Lower leg skin (tissue), 4 donors: ENCODE data around the gene GALNT14. TPM values are rescaled to one million over a fixed set of nuclear protein-coding genes. Genes with fewer than 3 reads are reported as not detected.
A peak's percentile ranks its signal among the peaks of the same experiment; 100 is the strongest.
"Not testable (repeated sequence)": the region's sequence is repeated elsewhere in the genome, so short reads cannot be mapped to it uniquely, and the experiment has no call there.

Experiments
- DNase-seq, 2 donors: peaks; one replicate each; pipeline ENCODE4 v3.0.0-alpha.2; 2019; ENCODE audit warnings: low spot score in 2 of 2
- H3K4me3 ChIP-seq: fragments of 200-600 bp; sonication (generic); 2 replicates; pipeline ENCODE4 v1.5.1; 2017; ENCODE audit warnings: mild to moderate bottlenecking, low read depth; ENCODE audit not compliant: poor library complexity, severe bottlenecking
- POLR2A ChIP-seq, 2 donors: fragments of 450-650 bp; IDR thresholded peaks; one replicate each; pipeline ENCODE4 v1.6.1; 2016 to 2017; ENCODE audit warnings: antibody characterized with exemption in 2 of 2, mild to moderate bottlenecking in 1 of 2, moderate library complexity in 1 of 2
- WGBS, 2 donors: methylation state at CpG; one replicate each; pipeline ENCODE4 v1.1.5; 2018; 5-methylcytosine and 5-hydroxymethylcytosine counted together
- intact Hi-C: fragments of 100-400 bp; cut with DNase I; formaldehyde crosslinking; loops from one replicate; pipeline ENCODE4 v1.15.0; 2023; ENCODE audit warnings: low total_unique reads
- total RNA-seq, 4 donors: library from RNA; depleted of rRNA; stranded (reverse); fragments of >200 nt; gene quantifications; one replicate each; pipeline ENCODE4 v1.1.0, GENCODE V29; 2016
- TF ChIP-seq, protein P1 (sequence below), 3 donors: fragments of 450-650 bp; IDR thresholded peaks; one replicate each; pipeline ENCODE4 v1.5.1; 2016; ENCODE audit warnings: antibody characterized with exemption in 3 of 3, mild to moderate bottlenecking in 3 of 3, moderate library complexity in 2 of 3

GALNT14 gene, protein sequence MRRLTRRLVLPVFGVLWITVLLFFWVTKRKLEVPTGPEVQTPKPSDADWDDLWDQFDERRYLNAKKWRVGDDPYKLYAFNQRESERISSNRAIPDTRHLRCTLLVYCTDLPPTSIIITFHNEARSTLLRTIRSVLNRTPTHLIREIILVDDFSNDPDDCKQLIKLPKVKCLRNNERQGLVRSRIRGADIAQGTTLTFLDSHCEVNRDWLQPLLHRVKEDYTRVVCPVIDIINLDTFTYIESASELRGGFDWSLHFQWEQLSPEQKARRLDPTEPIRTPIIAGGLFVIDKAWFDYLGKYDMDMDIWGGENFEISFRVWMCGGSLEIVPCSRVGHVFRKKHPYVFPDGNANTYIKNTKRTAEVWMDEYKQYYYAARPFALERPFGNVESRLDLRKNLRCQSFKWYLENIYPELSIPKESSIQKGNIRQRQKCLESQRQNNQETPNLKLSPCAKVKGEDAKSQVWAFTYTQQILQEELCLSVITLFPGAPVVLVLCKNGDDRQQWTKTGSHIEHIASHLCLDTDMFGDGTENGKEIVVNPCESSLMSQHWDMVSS
- 1 to 10 TPM; 2.5 to 6.2 (median 4.0) TPM for total RNA-seq

DNA sequence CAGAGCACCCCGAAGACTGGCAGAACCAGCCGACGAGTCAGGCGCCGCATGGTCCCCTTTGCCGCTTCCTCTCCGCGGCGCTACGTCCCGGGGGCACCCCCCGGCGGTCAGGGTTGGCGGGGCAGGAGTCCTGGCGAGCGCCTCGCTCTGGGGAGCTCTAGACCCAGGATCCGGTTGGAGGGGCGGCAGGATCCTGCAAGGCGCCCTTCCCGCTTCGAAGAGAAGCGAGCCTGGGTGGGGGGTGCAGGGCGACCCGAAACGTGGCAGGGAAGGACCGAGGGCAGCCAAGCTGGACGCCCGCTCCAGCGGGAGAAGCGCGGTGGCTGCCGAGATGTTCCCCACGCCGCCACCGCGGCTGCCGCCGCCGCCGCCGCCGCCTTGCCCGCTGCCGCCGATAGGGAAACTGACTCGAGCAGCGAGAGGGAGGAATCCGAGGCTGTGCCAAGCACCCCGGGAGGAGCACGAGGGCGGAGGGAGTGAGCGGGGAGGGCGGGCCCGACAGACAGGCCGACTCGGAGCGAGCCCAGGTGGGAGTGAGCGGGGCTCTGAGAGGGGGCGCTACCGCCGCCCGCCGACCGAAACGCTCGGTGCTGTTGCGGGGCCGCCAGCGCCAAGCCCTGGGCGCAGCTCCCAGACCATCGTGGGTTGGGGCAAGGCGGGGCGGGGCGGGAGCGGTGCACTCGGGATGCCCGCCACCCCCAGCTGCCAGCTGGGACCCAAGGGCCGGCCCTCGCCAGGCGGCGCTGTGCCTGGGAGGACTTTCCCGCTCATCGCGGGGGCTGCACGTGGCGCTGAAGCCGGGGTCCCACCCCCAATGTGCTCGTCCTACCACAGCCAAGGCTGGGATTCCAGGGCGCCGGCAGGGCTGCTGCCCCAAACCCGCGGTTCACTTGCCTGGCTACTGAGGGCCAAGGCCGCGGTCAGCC, at the start of gene GALNT14:
TSS of gene GALNT14 (minus strand) at position 404 of the 926 bp plus-strand sequence. CDS start at position 50, 354 bp downstream.
- peak within 1 kb of the TSS; percentile 45 for H3K4me3 ChIP-seq
- no peak for DNase-seq
- TF ChIP-seq POLR2A (IDR thresholded peaks at IDR 0.05): no peak
- TF ChIP-seq, protein P1, sequence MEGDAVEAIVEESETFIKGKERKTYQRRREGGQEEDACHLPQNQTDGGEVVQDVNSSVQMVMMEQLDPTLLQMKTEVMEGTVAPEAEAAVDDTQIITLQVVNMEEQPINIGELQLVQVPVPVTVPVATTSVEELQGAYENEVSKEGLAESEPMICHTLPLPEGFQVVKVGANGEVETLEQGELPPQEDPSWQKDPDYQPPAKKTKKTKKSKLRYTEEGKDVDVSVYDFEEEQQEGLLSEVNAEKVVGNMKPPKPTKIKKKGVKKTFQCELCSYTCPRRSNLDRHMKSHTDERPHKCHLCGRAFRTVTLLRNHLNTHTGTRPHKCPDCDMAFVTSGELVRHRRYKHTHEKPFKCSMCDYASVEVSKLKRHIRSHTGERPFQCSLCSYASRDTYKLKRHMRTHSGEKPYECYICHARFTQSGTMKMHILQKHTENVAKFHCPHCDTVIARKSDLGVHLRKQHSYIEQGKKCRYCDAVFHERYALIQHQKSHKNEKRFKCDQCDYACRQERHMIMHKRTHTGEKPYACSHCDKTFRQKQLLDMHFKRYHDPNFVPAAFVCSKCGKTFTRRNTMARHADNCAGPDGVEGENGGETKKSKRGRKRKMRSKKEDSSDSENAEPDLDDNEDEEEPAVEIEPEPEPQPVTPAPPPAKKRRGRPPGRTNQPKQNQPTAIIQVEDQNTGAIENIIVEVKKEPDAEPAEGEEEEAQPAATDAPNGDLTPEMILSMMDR (IDR thresholded peaks at IDR 0.05): no peak
- intact Hi-C loops: no loop called here
- WGBS, 2 donors: 2 to 7% methylated on average over 25 to 67 of the region's 95 CpGs

DNA sequence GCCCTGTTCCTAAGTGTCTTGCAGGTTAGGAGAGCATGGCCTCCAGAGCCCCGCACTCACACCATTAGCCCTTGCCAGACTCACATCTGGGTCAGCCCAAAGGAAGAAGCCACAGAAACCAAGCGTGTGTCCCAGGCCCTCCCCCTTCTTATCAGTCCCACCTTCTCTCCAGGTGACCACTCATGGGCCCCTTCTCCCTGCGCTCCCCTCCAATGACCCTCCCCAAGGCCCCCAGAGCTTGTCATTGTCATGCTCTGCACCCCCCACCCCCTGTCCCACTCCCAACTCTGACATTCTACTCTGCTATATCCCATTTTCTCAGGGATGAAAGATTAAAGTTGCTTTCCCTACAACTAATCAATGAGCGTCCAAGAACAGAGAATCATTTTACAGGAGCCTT, 48.9 kb upstream of the GALNT14 start:
- no peak for TF ChIP-seq POLR2A (IDR thresholded peaks at IDR 0.05)
- TF ChIP-seq, protein P1 (IDR thresholded peaks at IDR 0.05): no peak
- DNase-seq: peak in 1 of 2 donors; percentile 31
- 90 to 94% methylated on average over 4 of the region's 4 CpGs for WGBS, 2 donors
- H3K4me3 ChIP-seq: no peak overlapping the region
- intact Hi-C loops: no loop called here

DNA sequence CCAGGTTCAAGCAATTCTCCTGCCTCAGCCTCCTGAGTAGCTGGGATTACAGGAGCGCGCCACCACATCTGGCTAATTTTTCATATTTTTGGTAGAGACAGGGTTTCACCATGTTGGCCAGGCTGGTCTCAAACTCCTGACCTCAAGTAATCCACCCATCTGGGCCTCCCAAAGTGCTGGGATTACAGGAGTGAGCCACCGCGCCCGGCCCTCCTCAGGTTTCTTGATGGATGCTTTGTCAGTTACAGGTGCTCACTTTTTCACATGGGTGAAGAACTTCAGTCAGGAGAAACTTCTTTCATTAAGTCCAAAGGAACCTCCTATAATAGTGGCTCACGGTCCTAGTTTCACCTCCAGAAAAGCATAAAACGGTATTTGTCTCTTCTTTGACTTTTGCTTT, 45.7 kb upstream of the GALNT14 start:
- intact Hi-C loops, H3K4me3 ChIP-seq: not testable (repeated sequence)
- WGBS, 2 donors: 81 to 97% methylated on average over 7 of the region's 7 CpGs
- DNase-seq: peak in 1 of 2 donors; percentile 62

DNA sequence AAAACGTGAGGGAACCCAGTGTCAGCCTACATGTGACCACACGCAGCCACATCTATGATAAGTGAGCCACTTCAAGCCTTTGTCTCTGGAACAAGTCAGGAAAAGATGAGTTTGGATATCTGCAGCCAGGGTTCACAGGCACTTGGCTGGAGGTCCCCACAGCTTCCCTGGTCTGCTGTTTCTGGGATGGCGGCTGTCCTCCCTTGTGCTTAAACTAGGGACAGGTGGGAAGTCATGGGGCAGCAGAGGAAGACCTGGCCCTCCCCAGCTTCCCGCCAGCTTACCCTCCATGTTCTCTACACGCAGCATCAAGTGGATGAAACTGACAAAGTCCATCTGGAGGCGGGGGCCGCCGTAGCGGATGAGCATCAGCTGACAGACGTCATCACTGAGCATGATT, 38.5 kb upstream of the GALNT14 start:
- H3K4me3 ChIP-seq: no peak overlapping the region
- TF ChIP-seq, protein P1 (IDR thresholded peaks at IDR 0.05): no peak
- TF ChIP-seq POLR2A (IDR thresholded peaks at IDR 0.05): no peak
- DNase-seq: no peak
- intact Hi-C loops: no loop called here
- 87 to 97% methylated on average over 10 of the region's 10 CpGs for WGBS, 2 donors

DNA sequence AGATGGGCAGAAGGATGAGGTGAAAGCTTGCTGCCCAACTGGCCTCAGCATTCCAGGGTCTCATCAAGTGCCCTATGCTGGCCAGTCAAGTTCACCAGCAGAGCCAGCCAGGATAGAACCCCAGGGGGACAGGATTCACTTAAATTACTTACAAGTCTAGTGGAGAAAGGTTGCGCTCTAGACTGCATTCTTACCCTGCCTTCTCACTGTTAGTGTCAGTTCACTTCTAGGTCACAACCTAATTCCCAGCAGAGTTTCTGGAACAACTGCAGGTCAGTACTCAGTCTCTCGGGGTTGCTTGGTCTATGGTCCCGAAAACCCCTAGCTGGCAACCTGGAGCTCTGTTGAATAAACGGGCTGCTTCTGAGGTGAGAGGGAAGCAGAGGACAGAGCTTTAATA, 32.9 kb upstream of the GALNT14 start:
- no peak for DNase-seq
- WGBS, 2 donors: 90 to 95% methylated on average over 4 of the region's 4 CpGs
- intact Hi-C loops: no loop called here

More for the DNA sequence above, 32.9 kb upstream of the GALNT14 start:
- TF ChIP-seq, protein P1 (IDR thresholded peaks at IDR 0.05): no peak
- no peak for TF ChIP-seq POLR2A (IDR thresholded peaks at IDR 0.05)
- H3K4me3 ChIP-seq: no peak overlapping the region
